Astrocyte (in vitro differentiated cells and primary cell): ENCODE data around the gene MYPOP. TPM values are rescaled to one million over a fixed set of nuclear protein-coding genes. Genes with fewer than 3 reads are reported as not detected.

Experiments
- DNase-seq: peaks from one replicate; pipeline ENCODE4 v3.0.0-alpha.2; 2010; ENCODE audit warnings: low read depth
- FAIRE-seq: peaks from 2 replicates; lab custom pipeline; 2011; peaks lifted over from hg19 to GRCh38; lab: Jason Lieb, UNC
- H2AFZ ChIP-seq: 2 replicates; pipeline ENCODE4 v1.6.0; 2012; ENCODE audit warnings: low read depth, low read length, inconsistent platforms
- H3K27ac ChIP-seq: 2 replicates; pipeline ENCODE4 v1.5.1; 2011; ENCODE audit warnings: low read depth, low read length, inconsistent platforms
- H3K27me3 ChIP-seq: 2 replicates; pipeline ENCODE4 v1.6.0; 2011; ENCODE audit warnings: low read length, inconsistent platforms; ENCODE audit not compliant: insufficient read depth
- H3K36me3 ChIP-seq: 2 replicates; pipeline ENCODE4 v1.5.1; 2011; ENCODE audit warnings: low read length, inconsistent platforms; ENCODE audit not compliant: insufficient read depth
- H3K4me1 ChIP-seq: 2 replicates; pipeline ENCODE4 v1.5.1; 2011; ENCODE audit warnings: low read length, inconsistent platforms; ENCODE audit not compliant: insufficient read depth
- H3K4me2 ChIP-seq: 2 replicates; pipeline ENCODE4 v1.6.0; 2012; ENCODE audit warnings: low read length, inconsistent platforms
- H3K4me3 ChIP-seq: 2 replicates; pipeline ENCODE4 v1.5.1; 2011; ENCODE audit warnings: low read depth, mild to moderate bottlenecking, low read length, inconsistent platforms; ENCODE audit not compliant: insufficient read depth
- H3K79me2 ChIP-seq: 2 replicates; pipeline ENCODE4 v1.6.0; 2012; ENCODE audit warnings: mild to moderate bottlenecking, low read length, inconsistent platforms; ENCODE audit not compliant: insufficient read depth
- H3K9ac ChIP-seq: 2 replicates; pipeline ENCODE4 v1.6.0; 2012; ENCODE audit warnings: mild to moderate bottlenecking, low read length, inconsistent platforms
- H3K9me3 ChIP-seq: 2 replicates; pipeline ENCODE4 v1.5.1; 2012; ENCODE audit warnings: low read depth, mild to moderate bottlenecking, low read length, inconsistent platforms; ENCODE audit not compliant: insufficient read depth
- H4K20me1 ChIP-seq: 2 replicates; pipeline ENCODE4 v1.6.0; 2012; ENCODE audit warnings: low read length, inconsistent platforms; ENCODE audit not compliant: insufficient read depth
- H3K27ac Mint-ChIP-seq: one replicate; pipeline ENCODE4 v1.8.0; 2021; ENCODE audit warnings: mild to moderate bottlenecking, mixed read lengths; ENCODE audit not compliant: unreplicated experiment
- H3K27me3 Mint-ChIP-seq: one replicate; pipeline ENCODE4 v1.8.0; 2021; ENCODE audit warnings: low read depth, mixed read lengths; ENCODE audit not compliant: unreplicated experiment
- H3K36me3 Mint-ChIP-seq: one replicate; pipeline ENCODE4 v1.8.0; 2021; ENCODE audit warnings: low read depth, mixed read lengths; ENCODE audit not compliant: unreplicated experiment
- H3K4me1 Mint-ChIP-seq: one replicate; pipeline ENCODE4 v1.8.0; 2021; ENCODE audit warnings: low read depth, mixed read lengths; ENCODE audit not compliant: unreplicated experiment
- H3K4me3 Mint-ChIP-seq: one replicate; pipeline ENCODE4 v1.8.0; 2021; ENCODE audit warnings: mild to moderate bottlenecking, moderate library complexity, mixed read lengths; ENCODE audit not compliant: unreplicated experiment
- H3K9me3 Mint-ChIP-seq: one replicate; pipeline ENCODE4 v1.8.0; 2021; ENCODE audit warnings: mild to moderate bottlenecking, mixed read lengths; ENCODE audit not compliant: unreplicated experiment
- EZH2 ChIP-seq: IDR thresholded peaks from 2 replicates; pipeline ENCODE4 v1.6.1; 2012; ENCODE audit warnings: mild to moderate bottlenecking, low read length, inconsistent platforms; ENCODE audit not compliant: insufficient read depth
- total RNA-seq: library from RNA; stranded (reverse); gene quantifications from 2 replicates; pipeline ENCODE4 v1.2.1, GENCODE V29; 2021
- TF ChIP-seq, protein P1 (sequence below): IDR thresholded peaks from 2 replicates; pipeline ENCODE4 v1.5.1; 2011; ENCODE audit warnings: low read depth, mild to moderate bottlenecking, inconsistent platforms, low read length, moderate library complexity; ENCODE audit not compliant: insufficient read depth

MYPOP gene
- total RNA-seq, 1 donor from 2014 or later, result 11.0 TPM

DNA sequence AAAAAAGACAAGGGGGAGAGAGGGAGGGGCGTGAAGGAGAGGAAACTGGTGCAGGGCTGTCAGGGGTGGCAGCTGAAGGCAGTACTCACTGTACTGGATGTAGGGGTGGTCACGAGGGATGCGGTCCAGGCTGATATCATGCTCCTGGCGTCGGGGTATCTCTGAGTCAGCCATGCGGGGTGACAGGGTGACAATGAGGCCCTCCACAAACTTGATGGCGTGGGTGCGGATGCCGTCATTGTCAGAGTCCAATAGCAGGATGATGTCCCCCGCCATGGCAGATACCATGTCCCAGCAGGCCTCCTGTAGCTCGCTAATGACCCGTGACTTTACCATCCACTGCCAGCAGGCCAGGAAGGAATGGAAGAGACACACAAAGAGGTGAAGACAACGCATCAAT, 54.8 kb downstream of the MYPOP start:
- Histone ChIP-seq H3K4me3 (no peak overlapping the region), H3K9me3 (no peaks in the 10 kb centered on the region), H3K36me3 (peaks cover 49% of the 10 kb centered on the region), H3K79me2 (no peaks in the 10 kb centered on the region), H3K27me3 (no peaks in the 10 kb centered on the region), H2AFZ (no peak overlapping the region), H4K20me1 (peaks cover 27% of the 10 kb centered on the region), H3K27ac (no peak overlapping the region), H3K9ac (no peak overlapping the region), H3K4me2 (no peak overlapping the region), H3K4me1 (no peaks in the 10 kb centered on the region)
- no peak for DNase-seq
- Mint-ChIP-seq H3K27me3 (no peaks in the 10 kb centered on the region), H3K36me3 (peaks cover 31% of the 10 kb centered on the region), H3K27ac (no peak overlapping the region), H3K4me3 (no peak overlapping the region), H3K4me1 (peaks cover 3% of the 10 kb centered on the region), H3K9me3 (no peaks in the 10 kb centered on the region)
- TF ChIP-seq, protein P1, sequence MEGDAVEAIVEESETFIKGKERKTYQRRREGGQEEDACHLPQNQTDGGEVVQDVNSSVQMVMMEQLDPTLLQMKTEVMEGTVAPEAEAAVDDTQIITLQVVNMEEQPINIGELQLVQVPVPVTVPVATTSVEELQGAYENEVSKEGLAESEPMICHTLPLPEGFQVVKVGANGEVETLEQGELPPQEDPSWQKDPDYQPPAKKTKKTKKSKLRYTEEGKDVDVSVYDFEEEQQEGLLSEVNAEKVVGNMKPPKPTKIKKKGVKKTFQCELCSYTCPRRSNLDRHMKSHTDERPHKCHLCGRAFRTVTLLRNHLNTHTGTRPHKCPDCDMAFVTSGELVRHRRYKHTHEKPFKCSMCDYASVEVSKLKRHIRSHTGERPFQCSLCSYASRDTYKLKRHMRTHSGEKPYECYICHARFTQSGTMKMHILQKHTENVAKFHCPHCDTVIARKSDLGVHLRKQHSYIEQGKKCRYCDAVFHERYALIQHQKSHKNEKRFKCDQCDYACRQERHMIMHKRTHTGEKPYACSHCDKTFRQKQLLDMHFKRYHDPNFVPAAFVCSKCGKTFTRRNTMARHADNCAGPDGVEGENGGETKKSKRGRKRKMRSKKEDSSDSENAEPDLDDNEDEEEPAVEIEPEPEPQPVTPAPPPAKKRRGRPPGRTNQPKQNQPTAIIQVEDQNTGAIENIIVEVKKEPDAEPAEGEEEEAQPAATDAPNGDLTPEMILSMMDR, result no peak
- no peak for TF ChIP-seq EZH2
- FAIRE-seq, result no peak

DNA sequence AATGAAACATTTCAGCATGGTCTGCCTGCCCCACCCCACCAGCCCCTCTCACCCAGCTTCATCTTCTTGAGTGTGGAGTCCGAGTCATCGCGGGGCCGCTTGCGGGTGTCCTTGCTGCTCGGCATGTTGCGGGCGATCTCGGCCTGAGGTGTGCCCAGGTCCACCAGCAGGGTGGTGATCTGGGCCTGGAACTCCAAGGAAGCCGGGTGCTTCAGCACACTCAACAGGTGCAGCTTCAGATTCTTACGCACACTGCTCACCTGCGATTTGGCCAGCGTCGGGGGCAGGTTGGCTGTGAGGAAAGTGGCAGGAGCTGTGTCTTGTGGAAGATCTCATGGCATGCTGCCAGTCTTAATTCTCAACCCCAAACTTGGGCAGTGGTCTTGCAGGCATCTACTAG, 60.2 kb downstream of the MYPOP start:
- DNase-seq, result no peak
- no peaks in the 10 kb centered on the region for H3K9me3 Mint-ChIP-seq
- TF ChIP-seq, protein P1, result no peak
- TF ChIP-seq EZH2, result no peak
- no peaks in the 10 kb centered on the region for H3K27me3 Mint-ChIP-seq
- Histone ChIP-seq H3K4me2 (no peak overlapping the region), H3K27me3 (no peaks in the 10 kb centered on the region), H3K9me3 (no peaks in the 10 kb centered on the region), H3K36me3 (peaks cover 39% of the 10 kb centered on the region), H3K4me1 (no peaks in the 10 kb centered on the region), H4K20me1 (peaks cover 18% of the 10 kb centered on the region), H3K4me3 (no peak overlapping the region), H2AFZ (no peak overlapping the region), H3K79me2 (no peaks in the 10 kb centered on the region), H3K9ac (no peak overlapping the region), H3K27ac (no peak overlapping the region)
- H3K4me3 Mint-ChIP-seq, result no peak overlapping the region
- no peak for FAIRE-seq
- H3K36me3 Mint-ChIP-seq, result peaks cover 32% of the 10 kb centered on the region
- H3K4me1 Mint-ChIP-seq, result no peaks in the 10 kb centered on the region
- no peak overlapping the region for H3K27ac Mint-ChIP-seq

Other genes starting within 250 kb of the MYPOP start
- 4.4 and 4.6 TPM in 2 replicates for gene GIPR, start 234.4 kb downstream of the MYPOP start, total RNA-seq
- gene SNRPD2, start 210.7 kb downstream of the MYPOP start, total RNA-seq, result 416 and 459 TPM in 2 replicates
- gene QPCTL, start 209.9 kb downstream of the MYPOP start, total RNA-seq, result 21.8 and 23.4 TPM in 2 replicates
- 19.6 and 21.1 TPM in 2 replicates for gene FBXO46, start 171.7 kb downstream of the MYPOP start, total RNA-seq
- not detected in 2 replicates for gene MEIOSIN, start 169.2 kb downstream of the MYPOP start, total RNA-seq
- gene SIX5, start 133.4 kb downstream of the MYPOP start, total RNA-seq, result 23.5 and 24.8 TPM in 2 replicates
- gene DMPK, start 120.1 kb downstream of the MYPOP start, total RNA-seq, result 55.9 and 75.2 TPM in 2 replicates
- gene DMWD, start 109.8 kb downstream of the MYPOP start, total RNA-seq, result 61.9 and 69.0 TPM in 2 replicates
- 0.12 and 0.23 TPM in 2 replicates for gene RSPH6A, start 87.3 kb downstream of the MYPOP start, total RNA-seq
- 70.0 and 73.5 TPM in 2 replicates for gene SYMPK, start 39.5 kb downstream of the MYPOP start, total RNA-seq
- gene FOXA3, start 38.3 kb downstream of the MYPOP start, total RNA-seq, result 0.58 and 0.59 TPM in 2 replicates
- 18.8 and 22.9 TPM in 2 replicates for gene IRF2BP1, start 16.5 kb downstream of the MYPOP start, total RNA-seq
- gene NANOS2, start 12.2 kb upstream of the MYPOP start, total RNA-seq, result not detected in 2 replicates
- gene NOVA2, start 71.3 kb upstream of the MYPOP start, total RNA-seq, result 10.7 and 11.1 TPM in 2 replicates
- gene CCDC61, start 92.9 kb upstream of the MYPOP start, total RNA-seq, result 6.6 and 6.7 TPM in 2 replicates
- gene PGLYRP1, start 120.4 kb upstream of the MYPOP start, total RNA-seq, result not detected in 2 replicates
- 2.3 and 5.4 TPM in 2 replicates for gene IGFL4, start 138.4 kb upstream of the MYPOP start, total RNA-seq
- gene IGFL3, start 222.1 kb upstream of the MYPOP start, total RNA-seq, result 93.5 and 127 TPM in 2 replicates
- gene IGFL2, start 245.6 kb upstream of the MYPOP start, total RNA-seq, result 9.8 and 11.3 TPM in 2 replicates